Measurements from ENCODE around the gene ATOH8. TPM values are rescaled to one million over a fixed set of nuclear protein-coding genes. Genes with fewer than 3 reads are reported as not detected.

Gene ATOH8
- total RNA-seq, 1 donor from 2014 or later, result 9.0 TPM

DNA sequence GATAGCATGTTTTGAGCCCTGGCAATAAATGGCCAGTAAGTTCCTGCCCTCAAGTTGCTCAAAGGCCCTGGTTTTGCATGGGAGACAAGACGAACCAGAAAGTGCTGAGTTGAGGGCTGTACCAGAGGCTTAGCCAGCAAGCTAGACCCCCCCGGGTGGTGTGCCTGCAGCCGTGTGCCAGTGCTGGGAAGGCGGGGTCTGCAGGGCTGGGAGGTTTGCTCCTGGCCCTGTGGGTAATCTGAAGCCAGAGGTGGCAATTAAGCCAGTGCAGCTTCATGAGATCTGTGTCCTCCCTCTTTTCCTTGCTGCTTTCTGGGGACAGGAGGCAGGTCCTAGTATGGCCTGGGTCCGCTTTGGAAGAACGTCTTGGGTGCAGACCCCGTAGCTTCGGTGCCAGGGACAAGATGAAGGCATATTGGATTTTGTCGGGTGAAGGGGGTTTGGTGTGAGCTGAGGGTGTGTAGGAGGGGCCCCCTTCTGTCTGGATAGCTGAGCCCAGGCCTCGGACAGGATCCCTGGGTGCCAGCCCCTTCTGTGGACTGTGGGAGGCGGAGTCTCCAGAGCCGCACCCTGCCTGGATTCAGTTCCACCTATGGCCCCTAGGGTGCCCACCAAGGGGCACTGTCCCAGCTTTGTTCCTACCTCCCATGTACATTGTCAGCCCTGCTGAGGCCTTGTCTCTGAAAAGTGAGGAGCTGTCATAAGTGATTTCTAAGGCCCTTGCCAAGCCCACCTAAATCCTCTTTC lies 15.6 kb downstream of the ATOH8 start:
- DNase-seq, result peak; percentile 55
- H3K4me1 Mint-ChIP-seq (ENCODE audit: low read depth, unreplicated experiment), result peaks cover 56% of the 10 kb centered on the region
- peak; percentile 69 for TF ChIP-seq CTCF (IDR thresholded peaks at IDR 0.05; ENCODE audit: partially characterized antibody, unreplicated experiment)
- H3K36me3 Mint-ChIP-seq (ENCODE audit: unreplicated experiment), result no peaks in the 10 kb centered on the region
- H3K27me3 Mint-ChIP-seq (ENCODE audit: unreplicated experiment), result peaks cover 6% of the 10 kb centered on the region
- H3K4me3 Mint-ChIP-seq (ENCODE audit: unreplicated experiment), result peak overlapping the region; percentile 61
- no peak overlapping the region for H3K27ac Mint-ChIP-seq (ENCODE audit: unreplicated experiment)
- H3K9me3 Mint-ChIP-seq (ENCODE audit: unreplicated experiment), result peaks cover 14% of the 10 kb centered on the region

GRCh38 chr2:85769983-85770362 lies 16.2 kb downstream of the ATOH8 start:
- Mint-ChIP-seq H3K4me3 (ENCODE audit: unreplicated experiment) (no peak overlapping the region), H3K27ac (ENCODE audit: unreplicated experiment) (no peak overlapping the region), H3K9me3 (ENCODE audit: unreplicated experiment) (peaks cover 14% of the 10 kb centered on the region), H3K27me3 (ENCODE audit: unreplicated experiment) (peaks cover 6% of the 10 kb centered on the region), H3K36me3 (ENCODE audit: unreplicated experiment) (no peaks in the 10 kb centered on the region), H3K4me1 (ENCODE audit: low read depth, unreplicated experiment) (peaks cover 52% of the 10 kb centered on the region)
- TF ChIP-seq CTCF (IDR thresholded peaks at IDR 0.05; ENCODE audit: partially characterized antibody, unreplicated experiment), result no peak
- no peak for DNase-seq

DNA sequence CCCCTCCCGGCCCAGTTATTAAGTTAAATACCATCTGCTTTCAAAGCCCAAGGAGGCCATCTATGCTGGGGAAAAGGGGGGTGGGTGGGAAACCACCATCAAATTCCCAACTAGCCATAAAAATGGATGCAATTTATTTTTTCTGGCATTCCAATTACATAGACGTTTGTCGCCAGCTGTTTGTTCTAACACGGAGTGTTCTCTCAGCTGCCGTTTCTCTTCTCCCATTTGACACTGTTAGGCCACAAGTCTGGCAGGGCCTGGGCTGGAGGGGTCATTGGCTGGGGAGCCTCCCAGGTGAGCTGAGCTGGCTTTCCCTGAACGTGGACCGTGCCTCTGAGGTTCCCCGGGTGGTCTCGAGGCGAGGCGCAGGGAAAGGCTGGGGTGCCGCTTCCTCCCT lies 16.6 kb downstream of the ATOH8 start:
- no peak for TF ChIP-seq CTCF (IDR thresholded peaks at IDR 0.05; ENCODE audit: partially characterized antibody, unreplicated experiment)
- H3K9me3 Mint-ChIP-seq (ENCODE audit: unreplicated experiment), result peaks cover 14% of the 10 kb centered on the region
- peaks cover 6% of the 10 kb centered on the region for H3K27me3 Mint-ChIP-seq (ENCODE audit: unreplicated experiment)
- DNase-seq, result no peak
- peak overlapping the region; percentile 64 for H3K4me3 Mint-ChIP-seq (ENCODE audit: unreplicated experiment)
- no peaks in the 10 kb centered on the region for H3K36me3 Mint-ChIP-seq (ENCODE audit: unreplicated experiment)
- H3K27ac Mint-ChIP-seq (ENCODE audit: unreplicated experiment), result no peak overlapping the region
- H3K4me1 Mint-ChIP-seq (ENCODE audit: low read depth, unreplicated experiment), result peaks cover 50% of the 10 kb centered on the region

- Mint-ChIP-seq H3K4me1 (ENCODE audit: low read depth, unreplicated experiment) (peaks cover 50% of the 10 kb centered on the region), H3K9me3 (ENCODE audit: unreplicated experiment) (peaks cover 14% of the 10 kb centered on the region), H3K36me3 (ENCODE audit: unreplicated experiment) (no peaks in the 10 kb centered on the region), H3K27me3 (ENCODE audit: unreplicated experiment) (peaks cover 6% of the 10 kb centered on the region), H3K27ac (ENCODE audit: unreplicated experiment) (no peak overlapping the region), H3K4me3 (ENCODE audit: unreplicated experiment) (peak overlapping the region; percentile 64)
- DNase-seq, result no peak
- TF ChIP-seq CTCF (IDR thresholded peaks at IDR 0.05; ENCODE audit: partially characterized antibody, unreplicated experiment), result no peak
Measured at GRCh38 chr2:85770786-85771409, 17.1 kb downstream of the ATOH8 start.

DNA sequence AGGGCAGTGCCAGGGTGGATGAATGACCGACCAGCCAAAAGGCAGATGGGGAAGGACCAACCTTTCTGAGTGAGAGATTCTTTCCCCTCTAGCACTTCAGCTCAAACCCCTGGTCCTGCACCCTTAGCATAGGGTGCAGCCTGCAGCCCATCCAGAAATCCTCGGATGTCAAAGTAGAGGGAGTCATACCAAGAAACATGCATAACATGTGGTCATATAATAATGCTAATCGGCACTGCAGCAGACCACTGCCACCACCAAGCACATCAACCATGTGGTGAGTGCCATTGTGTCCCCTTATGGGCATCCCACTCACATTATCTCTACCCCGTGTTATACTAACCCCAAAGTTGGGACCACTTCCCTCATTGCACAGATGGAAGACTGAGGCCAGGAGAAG lies 17.7 kb downstream of the ATOH8 start:
- Mint-ChIP-seq H3K4me1 (ENCODE audit: low read depth, unreplicated experiment) (peaks cover 48% of the 10 kb centered on the region), H3K36me3 (ENCODE audit: unreplicated experiment) (no peaks in the 10 kb centered on the region), H3K27ac (ENCODE audit: unreplicated experiment) (peak overlapping the region; percentile 2), H3K4me3 (ENCODE audit: unreplicated experiment) (peak overlapping the region; percentile 12), H3K9me3 (ENCODE audit: unreplicated experiment) (peaks cover 14% of the 10 kb centered on the region), H3K27me3 (ENCODE audit: unreplicated experiment) (peaks cover 6% of the 10 kb centered on the region)
- DNase-seq, result no peak
- no peak for TF ChIP-seq CTCF (IDR thresholded peaks at IDR 0.05; ENCODE audit: partially characterized antibody, unreplicated experiment)

Data from glutamatergic neuron (in vitro differentiated cells).